Activated naive CD4-positive, alpha-beta T cell (primary cell): Measurements from ENCODE around the gene PDE4D.

Source experiments
- DNase-seq, 4 experiments: peaks; one replicate each; lab custom pipeline; 2025; lab: John Stamatoyannopoulos, UW

The PDE4D gene

GRCh38 chr5:59361454-59361853 is 532.1 kb downstream of the PDE4D start:
- no peak for DNase-seq

- DNase-seq = no peak
Measured at GRCh38 chr5:59360130-59360555, 533.4 kb downstream of the PDE4D start.

- DNase-seq = no peak
Measured at GRCh38 chr5:59358005-59358861, 535.3 kb downstream of the PDE4D start.

DNA sequence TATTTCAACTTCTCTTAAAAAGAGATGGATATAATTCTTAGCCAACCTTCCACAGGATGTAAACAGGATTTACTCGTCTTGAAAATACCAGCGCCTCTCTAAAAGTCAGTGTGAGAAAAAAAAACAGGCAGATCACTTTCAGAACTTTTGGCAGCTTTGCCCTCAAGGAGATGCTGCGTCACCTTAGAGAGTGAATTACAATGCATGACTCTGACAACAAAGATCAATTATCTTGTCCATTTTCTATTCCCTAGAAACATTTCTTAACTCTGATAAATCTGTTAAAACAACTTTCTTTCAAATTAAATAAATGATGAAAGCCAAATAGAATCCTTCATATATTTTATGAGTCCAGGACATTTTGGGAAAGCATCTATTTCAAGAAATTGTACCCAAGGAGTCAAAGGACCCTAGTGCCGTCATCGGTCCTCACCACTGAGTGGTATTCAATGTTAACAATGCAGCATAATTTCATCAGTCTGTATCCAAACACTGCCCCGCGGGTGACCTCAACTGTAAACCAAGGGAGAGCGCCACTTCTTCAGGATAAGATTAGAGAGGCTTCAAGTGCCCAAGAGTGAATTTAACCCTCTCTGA is 536.0 kb downstream of the PDE4D start:
- no peak for DNase-seq

GRCh38 chr5:59356813-59357380 is 536.6 kb downstream of the PDE4D start:
- no peak for DNase-seq

DNA sequence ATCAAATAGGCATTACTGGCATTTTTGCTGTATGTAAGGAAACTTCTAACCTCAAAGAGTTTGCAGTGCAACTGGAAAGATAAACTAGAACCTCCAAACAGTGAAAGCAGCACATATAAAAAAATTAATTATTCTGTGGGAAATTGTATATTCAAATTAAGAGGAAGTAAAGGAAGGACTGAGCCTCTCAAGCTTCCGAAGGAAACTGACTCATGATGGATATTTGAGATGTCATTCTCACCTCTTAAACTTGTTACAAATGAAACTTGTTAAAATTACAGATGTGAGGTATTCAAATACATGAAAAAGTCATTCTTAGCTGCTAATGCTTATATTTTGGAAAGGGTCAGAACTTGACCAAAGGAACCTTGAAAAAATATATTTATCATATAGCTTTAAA is 538.7 kb downstream of the PDE4D start:
- no peak for DNase-seq

DNA sequence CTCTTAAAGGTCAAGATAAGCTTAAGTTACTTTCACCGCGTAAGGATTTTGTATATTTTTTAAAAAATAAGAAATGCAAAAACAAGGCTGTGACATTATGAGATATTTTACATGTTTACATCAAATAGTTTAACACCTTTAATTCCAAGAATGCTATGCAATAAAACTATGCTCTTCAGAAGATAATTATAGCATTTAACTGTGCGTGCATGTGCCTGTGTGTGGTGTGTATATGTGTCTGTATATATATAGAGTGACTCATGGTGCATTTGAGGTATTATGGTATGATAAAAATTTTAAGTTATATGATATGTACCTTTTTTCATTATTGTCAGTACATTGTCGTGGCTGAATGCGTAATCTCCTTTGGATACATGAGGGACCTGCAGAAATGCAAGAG is 539.3 kb downstream of the PDE4D start:
- DNase-seq = no peak

GRCh38 chr5:59351076-59351794 is 542.3 kb downstream of the PDE4D start:
- DNase-seq = no peak

GRCh38 chr5:59348189-59348588 is 545.3 kb downstream of the PDE4D start:
- no peak for DNase-seq

DNA sequence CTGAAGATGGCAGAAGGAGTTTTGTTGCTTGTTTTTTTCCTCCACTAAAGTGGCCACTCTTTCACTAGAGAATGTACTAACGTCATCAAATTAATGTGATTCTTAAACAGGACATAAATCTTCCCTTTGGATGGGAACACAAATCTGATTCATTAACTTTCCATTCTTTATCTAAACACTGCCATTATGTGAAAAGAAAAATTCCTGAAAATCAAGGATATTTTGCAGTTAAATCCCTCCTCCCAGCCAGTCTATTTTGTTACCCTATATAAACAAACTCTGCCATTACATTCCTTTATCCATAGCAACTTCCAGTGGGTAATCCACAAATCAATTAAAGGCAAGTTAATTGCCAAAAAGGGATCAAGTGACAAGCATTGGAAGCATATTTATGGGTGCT is 546.5 kb downstream of the PDE4D start:
- DNase-seq = no peak

- no peak for DNase-seq
Measured at GRCh38 chr5:59346514-59346913, 547.0 kb downstream of the PDE4D start.

- no peak for DNase-seq
Measured at GRCh38 chr5:59342181-59342580, 551.3 kb downstream of the PDE4D start.

DNA sequence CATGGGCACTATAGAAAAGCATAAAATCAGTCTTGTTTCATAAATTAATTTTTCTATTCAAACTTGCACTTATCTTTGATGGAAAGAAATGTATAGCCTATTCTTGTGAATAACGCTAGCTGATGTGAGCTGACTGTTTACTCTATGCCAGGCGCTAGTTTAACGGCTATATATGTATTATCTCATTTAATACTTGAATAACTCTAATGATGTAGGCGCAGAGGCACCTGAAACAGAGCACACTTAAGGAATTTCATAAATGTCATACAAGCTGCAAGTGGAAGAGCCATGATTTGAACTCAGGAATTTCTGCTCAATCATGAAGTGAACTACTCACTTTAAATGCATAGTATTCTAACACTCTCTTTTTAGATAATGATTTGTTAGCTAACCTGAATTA is 551.8 kb downstream of the PDE4D start:
- no peak for DNase-seq

GRCh38 chr5:59341155-59341554 is 552.4 kb downstream of the PDE4D start:
- DNase-seq = no peak

DNA sequence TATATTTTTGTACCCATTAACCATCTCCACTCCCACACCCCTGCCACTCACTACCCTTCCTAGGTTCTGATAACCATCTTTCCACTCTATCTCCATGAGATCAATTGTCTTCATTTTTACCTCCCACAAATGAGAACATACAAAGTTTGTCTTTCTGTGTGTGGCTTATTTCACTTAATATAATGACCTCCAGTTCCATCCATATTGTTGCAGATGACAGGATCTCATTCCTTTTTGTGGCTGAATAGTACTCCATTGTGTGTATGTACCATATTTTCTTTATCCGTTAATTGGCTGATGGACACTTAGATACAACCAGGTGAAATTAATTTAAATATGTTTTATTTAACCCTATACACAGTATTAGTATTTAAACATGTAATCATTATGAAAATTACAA is 552.9 kb downstream of the PDE4D start:
- DNase-seq = no peak

GRCh38 chr5:59337240-59337639 is 556.3 kb downstream of the PDE4D start:
- no peak for DNase-seq

DNA sequence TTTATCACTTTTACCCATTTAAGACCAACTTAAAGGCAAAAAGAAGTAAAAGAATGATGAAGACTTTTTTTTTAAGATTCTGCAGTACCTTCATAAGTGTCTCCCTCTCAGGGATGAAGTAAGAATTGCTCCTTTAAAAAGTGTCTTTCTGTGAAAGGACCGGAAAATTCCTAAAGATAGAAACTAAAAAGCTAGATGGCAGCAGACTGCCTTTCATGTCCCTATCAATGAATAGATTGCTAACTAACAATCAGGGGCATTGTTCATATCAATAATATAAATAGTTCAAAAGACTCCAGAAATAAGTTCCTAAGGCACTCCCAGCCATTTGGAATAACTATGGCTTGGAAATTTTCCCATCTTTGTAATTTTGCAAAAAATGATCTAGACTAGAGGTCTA is 558.0 kb downstream of the PDE4D start:
- no peak for DNase-seq

DNA sequence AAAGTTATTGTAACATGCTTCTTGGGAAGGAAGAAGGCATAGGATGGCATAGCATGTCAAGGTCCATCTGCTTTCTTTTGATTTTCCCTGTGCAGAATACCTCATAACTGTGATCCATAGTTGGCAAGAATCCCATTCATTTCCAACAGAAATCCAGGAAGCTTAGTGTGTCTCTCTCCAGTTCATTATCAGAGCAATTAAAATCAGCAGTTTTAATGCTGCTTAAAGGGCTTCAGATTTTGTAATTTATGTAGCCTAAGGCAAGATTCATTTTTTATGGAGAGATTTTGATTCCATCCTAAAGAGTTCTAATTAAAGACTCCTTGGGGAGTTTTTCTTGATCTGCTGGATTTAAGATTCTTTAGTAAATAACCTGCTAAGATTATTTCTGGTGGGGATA is 560.1 kb downstream of the PDE4D start:
- DNase-seq = no peak

DNA sequence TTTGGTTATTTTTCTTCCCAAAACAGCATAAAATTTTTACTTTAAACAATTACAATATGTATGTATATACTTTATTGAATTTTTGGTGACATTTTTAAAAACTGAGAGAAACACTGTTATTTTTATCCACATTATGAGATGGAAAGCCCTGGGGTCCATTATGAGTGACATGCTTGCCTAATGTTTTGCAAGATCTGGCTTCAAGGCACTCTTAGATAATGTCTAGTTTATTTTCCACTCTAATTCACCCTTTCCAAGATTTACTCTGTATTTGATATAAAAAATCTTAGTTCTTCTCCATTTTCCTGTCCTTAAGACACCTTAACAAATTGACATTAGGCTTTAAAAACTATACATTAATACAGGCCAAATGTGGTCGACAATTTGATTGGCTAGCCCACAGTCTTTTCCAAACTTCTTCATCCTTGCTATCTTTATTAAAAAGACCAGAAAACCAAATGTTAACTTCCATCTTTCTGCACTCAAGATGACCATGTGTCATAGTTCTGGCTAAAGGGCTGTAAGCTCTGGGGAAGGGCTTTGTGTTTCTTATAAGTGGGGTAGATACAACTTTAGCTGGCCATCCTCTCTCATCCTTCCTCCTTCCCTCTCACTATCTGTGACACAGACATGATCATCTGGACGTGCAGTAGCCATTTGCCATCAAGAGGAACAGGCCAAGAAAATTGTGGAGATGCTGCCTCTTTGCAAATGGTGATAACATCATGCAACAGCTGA is 561.1 kb downstream of the PDE4D start:
- DNase-seq = no peak

DNA sequence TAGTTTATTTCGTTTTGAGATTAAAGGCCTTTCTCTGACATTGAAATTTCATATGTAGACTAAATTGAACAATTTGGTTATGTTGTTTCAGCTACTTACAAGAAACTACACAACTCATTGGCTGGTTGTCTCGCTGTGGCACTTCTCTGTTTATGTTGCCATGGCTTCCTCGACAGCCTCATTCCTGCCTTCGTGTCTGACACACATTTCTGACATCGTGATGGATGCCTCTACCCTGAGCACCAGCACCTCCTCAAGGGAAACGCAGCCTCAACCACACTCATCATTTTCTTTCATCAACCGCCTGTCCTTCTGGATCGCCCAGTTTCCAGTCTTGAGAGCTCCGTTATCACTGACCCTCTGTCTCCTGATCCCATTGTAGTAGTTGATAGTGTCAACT is 562.8 kb downstream of the PDE4D start:
- no peak for DNase-seq

DNA sequence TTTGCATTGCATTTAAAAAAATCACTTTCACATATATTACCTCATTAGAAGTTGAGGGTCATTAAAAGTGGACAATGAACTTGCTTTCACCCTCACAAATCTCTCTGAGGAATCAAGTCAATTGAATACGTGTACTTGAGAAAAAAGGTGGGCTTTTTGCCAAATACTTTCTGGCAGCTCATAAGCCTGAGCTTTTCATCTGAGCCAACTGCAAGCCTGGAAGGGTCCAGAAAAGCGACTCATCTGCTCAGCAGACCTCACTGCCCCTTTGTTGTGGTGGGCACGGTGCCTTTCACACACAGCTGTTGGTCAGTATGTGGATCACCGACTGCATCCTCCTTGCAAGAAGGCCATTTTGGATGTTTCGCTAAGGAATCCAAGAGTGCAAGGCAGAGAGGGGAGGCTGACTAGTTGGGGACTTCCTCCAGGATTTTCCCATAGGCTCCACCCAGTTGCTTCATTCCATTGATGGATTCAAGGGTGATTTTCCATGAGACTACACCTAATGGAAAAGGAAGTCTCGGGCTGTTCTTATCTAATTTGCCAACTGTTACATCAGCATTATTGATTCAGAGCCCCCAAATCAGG is 564.7 kb downstream of the PDE4D start:
- DNase-seq = no peak
